ENCODE results near the gene MED22. TPM values are rescaled to one million over a fixed set of nuclear protein-coding genes. Genes with fewer than 3 reads are reported as not detected.

Gene MED22
- total RNA-seq, 1 donor from 2014 or later = 29.4 TPM

- no peak for DNase-seq
Observed at GRCh38 chr9:133355881-133356357, 8.0 kb upstream of the MED22 start.

DNA sequence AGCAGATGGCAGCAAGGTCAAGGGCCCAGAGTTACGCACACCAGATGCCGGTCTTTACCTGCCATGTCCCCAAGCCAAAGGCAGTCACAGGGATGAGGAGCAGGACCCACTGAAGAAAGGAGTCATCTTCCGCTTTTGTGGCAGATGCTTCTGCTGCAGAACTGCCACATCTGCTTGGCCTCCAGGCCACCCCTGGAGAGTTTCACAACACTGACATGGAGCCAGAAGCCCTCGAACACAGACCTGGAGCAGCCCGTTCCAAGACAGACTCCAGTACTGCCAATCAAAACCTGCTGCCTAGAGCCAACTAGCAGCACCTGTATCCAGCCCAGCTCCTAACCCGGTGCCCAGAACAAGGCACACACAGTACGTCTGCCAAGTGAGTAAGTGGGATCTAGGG lies 6.8 kb upstream of the MED22 start:
- no peak for DNase-seq

- no peak for DNase-seq
Observed at GRCh38 chr9:133353548-133353947, 5.6 kb upstream of the MED22 start.

GRCh38 chr9:133352635-133353340 lies 4.9 kb upstream of the MED22 start:
- no peak for DNase-seq

DNA sequence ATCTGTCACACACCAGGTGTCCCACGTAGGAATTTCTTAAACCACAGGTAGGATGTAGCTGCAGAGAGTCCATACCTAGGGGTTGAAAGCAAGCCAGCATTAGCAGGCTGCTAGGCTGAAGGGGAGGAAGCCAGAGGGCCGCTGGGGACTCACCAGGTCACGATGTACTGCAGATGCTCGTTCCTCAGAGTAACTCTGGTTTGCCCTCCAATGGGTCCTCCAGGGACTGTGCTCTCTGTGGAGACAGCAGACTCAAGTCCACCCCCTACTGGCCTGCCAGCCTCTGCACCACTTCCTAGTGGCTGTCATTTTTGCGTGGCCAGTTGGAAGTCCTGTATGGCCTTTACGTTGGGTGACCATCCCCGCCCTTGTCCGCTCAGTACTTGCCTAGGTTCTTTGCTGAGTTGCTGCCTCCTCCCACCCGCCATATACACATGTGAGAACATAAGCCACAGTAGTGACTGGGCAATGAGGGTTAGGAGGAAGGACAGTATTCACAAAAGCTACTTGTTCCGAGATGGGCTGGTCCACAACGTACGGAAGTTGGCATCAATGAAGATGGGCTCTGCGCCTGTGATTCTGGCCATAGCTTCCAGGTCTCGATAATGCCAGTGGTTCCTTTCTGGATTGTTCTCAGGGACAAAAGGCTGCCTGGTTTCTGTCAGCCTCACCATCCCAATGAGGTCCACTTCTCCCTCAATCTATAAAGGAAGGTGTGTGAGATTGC lies 4.1 kb upstream of the MED22 start:
- DNase-seq = no peak

DNA sequence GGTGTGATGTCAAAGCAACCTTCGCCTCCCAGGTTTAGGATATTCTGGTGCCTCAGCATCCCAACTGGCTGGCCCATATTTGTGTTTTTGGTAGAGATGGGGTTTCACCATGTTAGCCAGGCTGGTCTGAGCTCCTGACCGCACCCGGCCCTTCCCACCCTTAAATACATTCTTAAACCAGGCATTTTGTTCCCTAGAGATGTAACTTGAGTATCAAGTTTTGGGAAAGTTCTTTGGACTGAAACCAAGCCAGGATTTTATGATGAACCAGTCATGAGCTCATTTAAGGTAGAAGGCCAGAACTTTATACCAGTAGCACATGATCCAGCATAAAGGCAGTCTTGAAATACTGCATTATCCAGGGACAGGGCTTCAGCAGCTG lies 3.6 kb upstream of the MED22 start:
- DNase-seq = no peak

- no peak for DNase-seq
Observed at GRCh38 chr9:133349965-133350616, 2.2 kb upstream of the MED22 start.

GRCh38 chr9:133348718-133349573 lies 1.0 kb upstream of the MED22 start:
- no peak for DNase-seq

- peak; percentile 54 for DNase-seq
Observed at GRCh38 chr9:133347515-133347984, 381 bp downstream of the MED22 start.

GRCh38 chr9:133346021-133346785 lies 1.7 kb downstream of the MED22 start:
- no peak for DNase-seq

DNA sequence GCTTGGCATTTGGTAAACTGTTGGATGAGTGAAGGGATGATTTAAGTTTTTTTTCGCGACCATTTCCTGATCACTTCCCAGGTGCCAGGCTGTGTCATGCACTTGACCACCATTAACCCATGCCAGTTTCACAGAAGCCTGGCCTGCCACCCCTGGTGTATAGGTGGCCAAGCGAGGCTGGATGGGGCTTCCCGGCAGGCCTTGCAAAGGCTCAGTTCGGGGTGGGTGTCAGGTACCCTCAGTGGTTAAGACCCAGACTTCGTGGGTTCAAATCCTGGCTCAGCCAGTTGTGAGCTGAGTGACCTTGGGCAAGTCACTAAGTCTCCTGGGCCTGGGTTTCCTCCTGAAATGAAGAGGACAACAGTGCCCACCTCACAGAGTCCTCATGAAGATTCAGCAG lies 2.3 kb downstream of the MED22 start:
- no peak for DNase-seq

DNA sequence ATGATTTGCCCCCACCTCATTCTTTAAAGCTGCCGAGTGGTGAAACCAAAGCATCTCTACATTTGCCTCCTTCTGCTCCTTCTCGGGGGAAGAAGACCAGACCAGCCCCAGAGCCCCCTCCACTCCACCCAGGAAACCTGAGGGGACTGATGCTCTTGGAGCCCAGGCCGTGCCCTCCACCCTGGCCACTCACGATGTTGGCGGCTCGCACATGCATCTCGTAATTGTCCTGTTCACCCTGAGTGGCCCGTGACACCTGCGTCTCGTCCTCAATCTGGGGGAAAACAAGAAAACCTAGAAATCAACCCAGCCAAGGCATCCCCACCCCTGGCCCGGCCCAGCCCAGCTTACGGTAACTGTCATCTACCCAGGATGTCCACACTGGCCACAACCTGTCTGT lies 3.0 kb downstream of the MED22 start:
- no peak for DNase-seq

GRCh38 chr9:133344071-133344470 lies 3.9 kb downstream of the MED22 start:
- no peak for DNase-seq

DNA sequence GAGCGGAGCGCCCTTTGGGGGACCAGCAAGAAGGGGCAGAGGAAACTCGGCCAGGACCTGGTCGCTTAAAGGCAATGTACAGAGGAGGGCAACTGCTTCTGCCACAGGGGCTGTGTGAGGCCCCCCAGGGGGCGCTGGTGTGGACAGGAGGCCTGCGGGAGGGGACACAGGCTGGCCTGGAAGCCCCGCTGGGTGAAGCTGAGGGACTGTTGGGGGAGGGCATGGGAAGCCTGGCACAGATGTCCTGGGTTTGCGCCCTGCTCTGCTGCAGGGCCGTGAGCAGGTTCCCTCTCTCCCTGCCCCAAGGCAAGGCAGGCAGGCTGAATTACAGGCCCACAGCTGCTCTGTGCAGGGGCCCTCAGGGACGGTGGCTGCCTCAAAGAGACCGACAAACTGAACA lies 5.4 kb downstream of the MED22 start:
- DNase-seq = peak; percentile 19

DNA sequence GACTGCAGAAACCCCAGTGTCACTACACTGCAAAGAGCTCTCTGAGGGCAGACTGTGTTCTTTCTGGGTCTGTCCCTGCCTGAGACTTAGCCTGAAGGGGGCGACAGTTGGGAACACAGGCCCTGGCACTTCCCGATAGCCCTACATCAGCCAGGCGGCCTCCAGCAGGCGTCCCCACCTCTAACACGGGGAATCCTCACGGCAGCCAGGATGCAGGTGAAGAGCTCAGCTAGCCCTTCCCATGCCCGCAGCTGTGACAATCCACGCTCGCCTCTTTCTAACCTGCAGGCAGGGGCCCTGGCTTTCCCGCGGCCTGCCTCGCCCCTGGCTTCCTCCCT lies 5.9 kb downstream of the MED22 start:
- no peak for DNase-seq

GRCh38 chr9:133341369-133342068 lies 6.4 kb downstream of the MED22 start:
- DNase-seq = no peak

DNA sequence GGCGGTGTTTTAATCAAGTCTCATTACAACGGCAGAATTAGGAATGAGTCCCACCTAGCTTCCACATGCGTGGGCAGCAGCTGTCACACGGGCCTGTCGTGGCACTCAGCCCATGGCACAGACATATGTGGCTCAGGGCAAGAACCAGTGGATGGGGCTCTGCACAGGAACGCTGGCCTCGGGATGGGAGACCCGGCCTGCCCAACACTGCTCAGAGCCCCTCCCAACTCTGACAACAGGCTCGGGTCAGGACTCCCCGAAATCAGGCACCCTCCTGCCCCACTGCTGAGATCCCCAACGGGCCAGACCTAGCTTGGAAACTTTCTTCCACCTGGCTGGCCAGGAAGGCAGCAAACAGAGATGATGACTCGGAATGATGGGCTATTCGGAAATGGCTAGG lies 7.0 kb downstream of the MED22 start:
- no peak for DNase-seq

DNA sequence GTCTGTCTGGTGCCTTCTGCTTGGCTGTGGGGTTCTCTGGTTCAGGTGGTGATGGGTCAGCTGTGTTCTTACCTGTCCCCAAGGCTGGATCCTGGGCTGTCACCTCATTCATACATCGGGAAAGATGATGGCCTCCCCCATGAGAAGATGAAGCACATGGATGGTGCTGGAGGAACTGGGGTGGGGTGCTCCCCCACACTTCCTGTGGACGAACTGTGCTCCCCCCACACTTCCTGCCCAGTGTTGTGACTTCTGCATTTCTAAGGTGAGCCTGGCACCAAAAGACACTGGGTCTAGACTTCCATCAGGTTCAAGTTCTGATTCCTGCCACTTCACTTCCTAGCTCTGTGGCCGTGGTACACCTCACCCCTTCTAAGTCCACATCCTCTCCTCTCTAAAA lies 7.7 kb downstream of the MED22 start:
- no peak for DNase-seq

- no peak for DNase-seq
Observed at GRCh38 chr9:133339641-133340040, 8.3 kb downstream of the MED22 start.

DNA sequence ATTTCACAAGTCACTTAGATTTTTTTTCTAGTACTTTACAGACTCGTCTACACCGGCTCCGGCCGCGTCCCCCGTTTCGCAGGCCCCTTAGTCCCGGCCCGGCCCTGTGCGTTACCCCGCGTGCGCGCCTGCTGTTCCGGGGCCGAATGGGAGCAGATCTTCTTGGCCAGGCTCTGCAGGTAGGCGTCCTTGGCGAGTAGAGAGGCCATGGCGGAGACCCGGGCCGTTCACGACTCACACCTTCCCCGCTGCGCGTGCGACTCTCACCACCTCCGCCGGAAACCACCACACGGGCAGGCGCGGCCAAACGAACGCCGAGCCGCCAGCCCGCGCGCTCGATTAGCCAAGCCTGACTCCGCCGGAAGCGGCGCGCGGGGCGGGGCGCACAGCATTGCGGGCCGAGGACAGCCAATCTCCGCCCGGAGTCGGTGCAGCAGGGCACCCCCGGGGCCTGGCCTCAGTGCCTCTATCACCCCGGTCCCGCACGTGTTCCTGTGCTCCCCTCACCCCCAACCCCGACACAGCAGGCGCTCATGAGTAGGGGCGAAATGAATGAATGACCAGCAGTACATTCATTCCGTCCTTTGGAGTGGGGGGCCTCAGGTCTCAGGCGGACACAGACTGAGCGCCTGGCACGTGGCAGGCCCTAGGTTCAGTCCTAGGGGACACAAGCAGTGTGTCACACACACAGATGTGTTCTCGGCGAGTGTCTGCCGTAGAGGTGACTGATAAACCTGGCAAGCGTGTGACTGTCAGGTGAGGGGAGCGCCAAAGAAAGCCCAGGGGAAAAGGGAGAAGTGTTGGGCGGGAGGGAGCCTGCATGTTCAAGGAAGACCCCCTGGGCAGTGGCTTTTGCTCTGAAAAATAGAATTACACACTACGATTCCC lies 11.8 kb downstream of the MED22 start, which contains the start of gene SURF6:
SURF6 (minus strand) TSS at position 265 of the 888 bp plus-strand sequence; CDS start at position 209, 56 bp downstream.
- DNase-seq = peak; percentile 95

Data from tongue (tissue), 2 donors.